Cortex of kidney (tissue), 1 donor: Measurements from ENCODE around the gene PTPRF.

Source experiments
- DNase-seq: peaks from one replicate; lab custom pipeline; 2025; lab: John Stamatoyannopoulos, UW

PTPRF gene

DNA sequence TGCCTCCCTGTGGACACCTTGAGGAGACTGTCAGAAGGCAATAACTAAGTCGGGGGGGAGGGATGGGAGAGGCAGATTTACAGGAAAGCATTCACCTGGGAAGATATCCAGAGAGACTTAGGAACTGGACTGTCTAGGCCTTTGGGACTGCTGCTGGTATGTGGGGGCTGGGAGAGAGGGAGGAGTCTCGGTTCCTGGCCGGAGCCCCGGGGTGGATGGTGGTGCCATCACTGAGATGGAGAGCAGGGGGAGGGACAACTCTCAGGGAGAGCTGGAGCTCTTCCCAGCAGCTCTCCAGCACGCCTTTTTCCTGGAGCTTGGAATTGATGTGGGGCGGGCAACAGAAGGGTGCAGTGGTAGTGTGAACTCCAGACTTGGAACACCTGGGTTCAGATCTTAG lies 22.1 kb downstream of the PTPRF start:
- no peak for DNase-seq

DNA sequence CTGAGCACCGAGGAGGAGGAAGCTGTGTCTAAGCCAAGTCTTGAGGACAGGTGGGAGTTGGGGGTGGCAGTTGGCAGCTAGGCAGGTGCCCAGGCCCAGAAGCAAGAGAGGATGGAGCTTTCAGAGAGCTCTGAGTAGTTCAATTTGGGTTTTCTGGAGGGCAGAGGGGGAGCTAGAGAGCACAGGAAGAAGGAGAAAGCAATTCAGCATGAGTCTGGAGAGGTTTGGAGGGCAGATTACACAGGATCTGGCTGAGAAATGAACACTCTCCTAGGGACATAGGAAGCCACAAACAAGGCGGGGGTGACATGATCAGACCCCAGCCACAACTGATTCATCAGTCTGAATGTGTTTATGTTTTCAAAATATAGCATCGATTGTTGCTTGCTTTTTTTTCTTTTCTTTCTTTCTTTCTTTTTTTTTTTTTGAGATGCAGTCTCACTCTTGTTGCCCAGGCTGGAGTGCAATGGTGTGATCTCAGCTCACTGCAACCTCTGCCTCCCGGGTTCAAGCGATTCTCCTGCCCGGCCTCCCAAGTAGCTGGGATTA lies 23.8 kb downstream of the PTPRF start:
- no peak for DNase-seq

DNA sequence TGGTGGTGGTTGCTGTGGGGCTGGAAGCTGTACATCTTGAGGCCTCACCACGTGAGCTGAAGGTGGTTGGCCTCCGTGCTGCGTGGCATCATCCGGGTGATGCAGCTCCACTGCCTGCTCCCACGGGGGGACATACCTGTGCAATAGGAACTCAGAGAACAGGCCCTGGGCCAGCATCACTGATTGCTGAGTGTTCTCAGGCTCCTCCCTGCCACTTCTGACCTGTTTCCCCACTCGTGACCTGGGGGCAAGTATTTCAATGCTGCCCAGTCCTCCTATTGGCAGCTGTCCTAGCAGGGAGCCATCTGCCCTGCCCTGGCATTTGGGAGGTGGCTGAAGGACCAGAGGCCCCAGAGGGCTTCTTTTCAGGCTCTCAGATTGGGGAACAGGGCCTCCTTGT lies 26.1 kb downstream of the PTPRF start:
- no peak for DNase-seq

DNA sequence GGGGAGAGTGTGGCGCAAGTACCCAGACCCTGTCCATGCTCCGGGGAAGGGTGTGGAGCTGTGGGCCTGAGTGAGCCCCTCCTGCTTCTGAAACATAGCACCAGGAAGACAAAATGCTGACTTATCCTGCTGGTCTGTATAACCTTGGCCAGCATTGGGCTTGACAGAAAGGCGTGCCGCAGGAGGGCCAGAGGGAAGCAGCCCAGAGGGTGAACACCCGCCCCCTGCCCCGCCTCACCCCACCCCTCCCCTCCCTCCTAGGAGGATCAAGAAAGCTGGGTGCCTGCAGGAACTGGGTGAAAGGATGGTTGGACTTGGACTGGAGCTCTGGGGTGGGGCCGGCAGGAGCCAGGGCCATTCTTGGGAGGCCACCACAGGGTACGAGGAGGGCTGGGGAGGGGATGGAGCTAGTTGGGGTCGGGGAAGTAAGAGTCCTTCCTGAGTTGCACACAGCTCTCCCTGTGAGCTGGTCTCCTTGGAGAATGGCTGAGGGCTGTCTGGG lies 27.1 kb downstream of the PTPRF start:
- no peak for DNase-seq

DNA sequence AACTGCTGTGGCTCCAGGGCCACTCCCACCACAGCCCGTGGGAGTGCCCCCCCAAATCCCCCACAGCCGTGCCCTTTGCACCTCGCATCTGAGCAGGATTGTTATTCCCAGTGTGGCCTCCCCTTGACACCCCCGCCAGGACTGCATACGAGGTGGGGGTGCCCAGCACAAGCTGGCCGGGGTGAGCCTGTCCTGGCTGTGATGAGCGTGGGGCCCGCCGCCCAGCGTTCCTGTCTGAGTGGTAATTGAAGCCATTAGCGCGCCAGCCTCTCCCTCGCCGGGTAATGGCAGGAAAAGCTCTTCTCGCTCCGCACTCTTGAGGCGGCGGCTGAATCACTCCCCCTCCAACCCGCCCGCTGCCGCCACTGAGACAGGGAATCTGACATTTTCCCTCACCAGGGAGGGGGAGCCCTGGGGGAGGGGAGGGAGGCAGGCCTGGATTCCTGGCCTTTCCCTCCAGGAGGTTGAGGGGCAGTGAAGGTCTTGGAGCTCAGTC lies 27.7 kb downstream of the PTPRF start:
- no peak for DNase-seq

DNA sequence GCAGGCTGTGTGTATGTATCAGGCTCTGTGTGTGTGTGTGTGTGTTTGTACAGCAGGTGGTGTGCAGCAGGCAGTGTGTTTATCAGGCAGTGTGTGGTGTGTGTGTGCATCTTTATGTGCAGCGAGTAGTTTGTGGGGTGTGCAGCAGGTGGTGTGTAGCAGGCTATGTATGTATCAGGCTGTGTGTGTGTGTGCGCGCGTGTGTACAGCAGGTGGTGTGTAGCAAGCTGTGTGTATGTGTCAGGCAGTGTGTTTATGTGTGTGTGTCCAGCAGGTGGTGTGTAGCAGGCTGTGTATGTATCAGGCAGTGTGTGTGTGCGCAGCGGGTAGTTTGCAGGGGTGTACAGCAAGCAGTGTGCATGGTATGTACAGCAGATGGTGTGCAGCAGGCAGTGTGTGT lies 29.0 kb downstream of the PTPRF start:
- no peak for DNase-seq

DNA sequence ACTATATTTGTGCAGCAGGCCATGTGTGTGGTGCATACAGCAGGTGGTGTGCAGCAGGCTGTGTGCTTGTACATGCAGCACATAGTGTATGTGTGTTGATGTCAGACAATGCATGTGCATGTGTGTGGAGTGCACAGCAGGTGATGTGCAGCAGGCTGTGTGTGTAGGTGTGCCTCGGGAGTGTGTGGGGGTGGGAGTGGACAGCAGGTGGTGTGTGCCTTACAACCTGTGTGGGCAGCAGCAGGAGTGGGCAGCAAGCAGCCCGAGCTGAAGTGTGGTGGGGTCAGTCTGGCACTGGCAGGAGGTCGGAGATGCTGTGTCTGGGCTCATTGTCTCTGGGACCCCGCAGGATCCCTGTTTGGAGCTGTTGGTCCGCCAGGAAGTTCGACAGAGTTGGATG lies 29.6 kb downstream of the PTPRF start:
- DNase-seq: no peak

DNA sequence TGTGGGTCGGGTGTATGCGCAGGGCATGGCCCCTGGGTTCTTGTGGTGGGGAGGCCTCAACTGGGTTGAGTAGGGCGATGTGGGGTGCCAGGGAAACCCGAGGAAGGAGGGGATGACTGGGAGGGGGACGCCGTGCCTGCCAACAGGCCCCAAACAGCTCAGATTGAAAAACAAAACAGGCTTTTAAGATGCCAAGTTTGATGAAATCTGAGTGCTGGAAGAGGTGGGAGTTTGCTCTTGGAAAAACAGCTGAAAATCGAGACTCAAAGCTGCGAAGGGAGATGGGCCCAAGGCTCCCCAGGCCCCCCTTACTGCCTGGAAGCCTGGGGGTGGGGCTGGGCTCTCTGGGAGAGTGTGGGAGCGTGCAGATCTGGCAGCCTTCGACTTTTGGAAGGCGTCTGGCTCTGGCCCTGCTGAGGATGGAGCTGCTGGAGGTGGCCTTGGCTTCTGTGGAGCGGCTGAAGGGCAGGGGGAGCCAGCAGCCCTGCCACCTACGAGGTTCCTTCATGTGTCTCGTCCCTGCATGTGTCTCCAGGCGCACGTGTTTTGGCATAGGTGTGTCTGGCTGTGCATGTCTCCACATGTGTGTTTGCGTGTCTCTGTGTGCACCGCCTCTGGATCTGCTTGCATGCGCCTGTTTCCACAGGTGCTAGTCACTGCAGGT lies 33.3 kb downstream of the PTPRF start:
- no peak for DNase-seq

DNA sequence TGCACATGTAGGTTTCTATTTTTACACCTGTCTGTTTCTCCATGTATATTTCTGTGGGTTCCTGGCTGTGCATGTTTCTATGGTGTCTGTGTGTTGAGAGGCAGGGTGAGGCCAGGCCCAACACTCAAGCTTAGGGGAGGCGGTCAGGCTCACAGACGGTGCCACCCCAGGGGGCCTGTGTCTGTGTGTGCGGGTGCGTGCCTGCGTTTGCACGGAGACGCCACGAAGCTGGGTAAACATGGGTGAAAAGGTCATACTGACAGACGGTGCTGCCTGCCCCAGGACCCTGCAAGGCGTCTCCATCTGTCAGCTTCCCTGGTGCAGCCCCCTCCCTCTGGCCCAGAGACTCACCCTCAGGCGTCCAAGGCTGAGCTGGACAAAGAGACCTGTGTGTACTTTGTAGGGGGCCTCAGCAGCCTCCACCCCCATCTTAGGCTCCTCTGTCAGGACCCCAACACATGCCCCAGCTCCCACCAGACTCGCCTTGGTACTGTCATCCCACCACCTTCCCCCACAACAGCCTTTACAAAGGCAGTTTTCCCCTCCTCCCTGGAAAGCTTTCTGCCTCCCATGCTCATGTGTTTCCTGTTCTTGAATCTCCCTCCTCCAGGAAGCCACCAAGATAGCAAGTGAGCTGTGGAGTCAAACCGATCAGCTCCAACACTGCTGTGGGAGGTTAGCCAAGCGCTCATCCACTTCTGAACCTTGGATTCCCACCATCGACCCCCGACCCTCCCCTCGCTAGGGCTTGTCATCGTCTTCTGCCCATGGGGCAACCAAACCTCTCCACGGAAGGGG lies 34.1 kb downstream of the PTPRF start:
- no peak for DNase-seq

DNA sequence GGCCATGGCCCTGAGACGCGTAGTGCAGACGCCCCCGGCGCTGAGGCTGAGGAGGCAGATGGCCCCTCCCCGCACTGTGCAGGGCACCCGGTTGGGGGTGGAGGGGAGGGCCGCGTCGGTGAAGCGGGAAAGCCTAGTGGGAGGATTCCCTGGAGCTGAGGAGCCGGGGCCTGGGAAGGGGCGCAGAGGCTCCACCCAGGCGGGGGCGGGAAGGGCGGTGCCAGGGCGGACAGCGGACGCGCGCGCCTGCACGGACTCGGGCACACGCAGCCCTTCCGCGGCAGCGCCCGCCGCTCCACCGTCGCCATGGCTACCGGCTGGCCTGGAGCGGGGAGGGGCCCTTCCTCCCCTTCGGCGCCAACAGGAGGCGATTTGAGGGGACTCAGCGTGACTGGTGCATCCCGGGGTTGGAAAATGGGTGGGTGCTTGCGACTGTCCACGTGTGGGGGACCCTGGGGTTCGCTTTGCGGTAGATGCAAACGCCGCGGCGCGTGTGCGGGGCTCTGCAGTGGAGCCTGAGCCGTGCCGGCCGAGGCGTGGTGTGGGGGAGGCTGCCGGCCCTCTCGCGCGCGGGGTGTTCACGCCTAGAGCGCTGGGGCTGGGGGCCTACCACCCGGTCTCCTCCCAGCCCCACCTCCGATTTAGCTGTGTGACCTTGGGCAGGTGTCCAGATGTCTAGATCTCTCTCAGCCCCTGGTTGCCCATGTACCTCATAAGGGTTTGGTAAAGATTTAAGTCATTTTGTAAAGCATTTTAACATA lies 35.1 kb downstream of the PTPRF start:
- no peak for DNase-seq

DNA sequence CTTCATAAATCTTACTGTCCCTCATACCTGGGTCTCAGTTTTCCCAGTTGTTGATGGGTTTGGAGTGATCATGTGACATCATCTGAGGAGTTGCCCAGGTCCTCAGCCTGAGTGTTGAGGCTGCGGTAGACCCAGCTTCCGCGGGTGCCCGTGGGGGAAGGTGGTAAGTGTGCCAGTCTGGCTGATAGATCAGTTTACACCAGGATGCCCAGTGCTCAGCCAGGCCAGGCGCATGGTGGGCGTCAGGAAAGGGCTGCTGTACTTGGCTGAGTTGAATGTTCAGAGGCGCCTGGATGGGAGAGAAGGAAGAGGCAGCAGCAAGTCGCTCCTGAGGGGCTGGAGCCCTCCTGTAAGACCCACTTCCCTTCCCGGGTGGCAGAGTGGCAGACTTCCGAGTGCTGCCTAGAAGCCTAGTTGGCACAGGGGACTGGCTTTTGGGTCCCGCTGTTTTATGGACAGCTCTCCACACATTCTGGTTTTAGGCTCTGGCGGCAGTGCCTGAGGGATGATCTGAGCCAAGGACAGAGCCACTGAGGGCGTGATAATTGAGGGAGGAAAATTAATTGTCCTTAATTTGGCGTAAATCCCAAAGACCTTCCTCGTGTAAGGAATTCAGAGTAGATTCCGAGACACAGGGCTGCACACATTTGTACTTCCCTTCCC lies 35.8 kb downstream of the PTPRF start:
- no peak for DNase-seq

DNA sequence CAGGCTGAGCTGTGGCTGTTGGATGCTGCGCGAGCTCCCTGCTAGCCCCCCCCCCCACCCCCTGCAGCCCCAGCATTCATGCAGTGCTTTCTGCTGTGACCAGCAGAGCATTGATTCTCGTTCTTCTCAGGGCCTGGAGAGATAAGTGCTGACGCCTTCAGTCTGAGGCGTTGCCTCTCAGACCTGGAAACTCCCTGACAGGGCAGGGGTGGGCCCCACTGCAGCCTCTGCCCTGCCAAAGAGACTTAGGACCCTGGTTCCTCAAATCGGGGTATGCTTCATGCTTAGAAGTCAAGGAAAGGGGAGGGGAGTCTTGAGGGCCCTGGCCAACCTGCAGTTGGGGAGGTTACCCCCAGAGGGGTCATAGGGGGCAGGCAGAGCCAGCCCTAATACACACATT lies 38.5 kb downstream of the PTPRF start:
- no peak for DNase-seq

DNA sequence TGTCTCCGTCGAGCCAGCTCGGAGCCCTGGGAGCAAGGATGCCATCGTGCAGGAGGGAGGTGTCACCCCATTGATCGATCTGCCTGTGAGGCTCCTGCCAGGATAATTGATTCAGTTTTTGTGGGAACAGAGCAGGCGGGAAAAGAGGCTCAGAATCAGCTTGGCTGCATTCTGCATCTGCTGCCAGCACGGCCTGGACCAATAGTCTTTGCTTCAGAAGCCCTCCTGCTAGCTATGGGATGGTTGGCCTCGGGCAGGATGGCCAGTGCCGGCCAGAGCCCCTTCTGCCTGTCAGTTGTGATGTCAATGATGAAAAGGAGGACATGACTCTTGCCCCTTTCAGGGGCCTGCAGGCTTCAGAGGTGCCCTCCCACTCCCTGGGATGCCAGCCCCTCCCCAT lies 39.6 kb downstream of the PTPRF start:
- no peak for DNase-seq

DNA sequence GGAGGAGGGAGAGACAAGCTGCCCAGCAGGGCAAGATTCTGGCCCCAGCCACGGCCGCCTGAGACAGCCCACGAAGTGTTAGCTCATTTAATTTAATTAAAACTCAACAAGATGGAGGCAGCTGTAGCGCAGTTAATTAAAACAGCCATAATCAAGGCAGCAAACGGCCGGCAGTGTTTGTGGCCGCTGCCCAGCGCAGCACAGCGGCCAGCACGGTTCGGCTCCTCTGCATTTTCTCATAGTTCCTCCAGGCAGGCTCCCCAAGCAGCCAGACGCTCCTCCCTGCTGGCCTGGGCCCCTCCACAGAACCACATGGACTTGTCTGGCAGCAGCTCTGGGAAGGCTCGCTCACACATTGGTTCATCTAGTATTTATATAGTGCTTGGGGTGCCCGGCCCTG lies 40.0 kb downstream of the PTPRF start:
- DNase-seq: no peak

DNA sequence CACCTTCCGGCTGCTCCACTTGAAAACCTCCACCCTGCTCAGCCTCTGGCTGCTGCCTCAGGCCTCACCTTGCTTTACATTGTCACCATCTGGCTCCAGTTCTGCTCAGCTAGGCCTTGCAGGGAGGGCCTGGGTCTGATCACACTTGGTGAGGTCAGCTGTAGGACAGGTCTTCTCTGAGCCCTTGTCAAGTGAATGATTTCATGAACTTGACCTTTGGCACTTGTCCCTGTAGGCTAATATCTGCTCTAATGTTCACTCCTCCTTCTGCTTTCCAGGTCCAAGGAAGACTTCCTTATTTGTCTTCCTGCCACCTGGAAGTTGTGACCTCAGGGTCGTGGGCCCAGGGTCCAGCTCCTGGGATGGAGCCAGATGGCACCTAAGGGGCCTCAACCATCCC lies 41.4 kb downstream of the PTPRF start:
- no peak for DNase-seq

DNA sequence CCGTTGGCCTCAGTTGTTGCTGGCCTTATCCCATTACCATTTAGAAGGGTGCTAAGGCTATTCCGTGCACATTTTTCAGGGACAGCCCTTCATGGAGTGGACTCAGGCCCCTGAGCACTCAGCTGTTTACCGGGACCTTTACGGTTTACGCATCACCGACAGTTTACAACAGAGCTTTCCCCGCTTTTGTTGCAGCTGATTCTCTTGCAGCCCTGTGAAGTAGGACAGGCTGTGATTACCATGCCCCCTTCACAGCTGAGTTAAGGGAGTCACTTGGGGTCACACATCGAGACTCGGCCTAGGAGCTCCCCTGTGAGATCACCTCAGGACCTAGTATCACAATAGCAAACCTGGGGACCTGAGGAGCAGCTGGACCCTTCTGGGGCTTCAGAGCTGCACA lies 41.9 kb downstream of the PTPRF start:
- DNase-seq: no peak

DNA sequence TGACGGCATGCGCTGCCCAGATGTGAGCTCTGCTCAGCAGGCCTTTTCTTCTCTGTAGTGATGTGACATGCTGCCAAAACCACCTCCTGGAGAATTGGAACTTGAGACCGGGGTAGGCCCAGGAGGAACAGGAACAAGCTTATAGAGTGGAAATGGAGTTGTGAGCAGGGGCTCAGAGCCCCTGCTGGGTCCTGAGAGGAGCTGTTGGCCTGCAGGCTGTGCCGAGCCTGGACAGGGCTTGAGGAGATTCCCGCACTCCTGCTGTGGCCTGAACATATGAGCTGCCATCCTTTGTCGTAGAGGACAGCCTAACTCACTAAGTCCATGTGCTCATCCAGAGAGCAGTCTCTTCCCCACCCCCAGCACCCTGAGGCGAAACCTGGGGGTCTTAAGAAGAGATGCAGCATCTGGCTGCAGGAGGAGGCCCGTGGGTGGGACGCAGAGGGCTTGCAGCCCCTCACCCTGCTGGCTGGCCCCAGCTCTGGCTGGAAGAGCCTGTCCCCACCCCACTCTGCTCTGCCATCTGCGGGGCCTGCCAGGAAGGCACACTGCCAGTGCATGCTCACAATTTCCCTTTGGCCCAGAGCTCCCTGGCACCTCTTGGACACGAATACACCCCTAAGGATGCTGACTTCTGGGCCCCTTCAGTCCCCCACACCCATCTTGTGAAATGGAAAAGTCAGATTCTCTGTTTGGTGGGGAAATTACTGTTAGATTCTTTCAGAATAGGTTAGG lies 42.5 kb downstream of the PTPRF start:
- no peak for DNase-seq

DNA sequence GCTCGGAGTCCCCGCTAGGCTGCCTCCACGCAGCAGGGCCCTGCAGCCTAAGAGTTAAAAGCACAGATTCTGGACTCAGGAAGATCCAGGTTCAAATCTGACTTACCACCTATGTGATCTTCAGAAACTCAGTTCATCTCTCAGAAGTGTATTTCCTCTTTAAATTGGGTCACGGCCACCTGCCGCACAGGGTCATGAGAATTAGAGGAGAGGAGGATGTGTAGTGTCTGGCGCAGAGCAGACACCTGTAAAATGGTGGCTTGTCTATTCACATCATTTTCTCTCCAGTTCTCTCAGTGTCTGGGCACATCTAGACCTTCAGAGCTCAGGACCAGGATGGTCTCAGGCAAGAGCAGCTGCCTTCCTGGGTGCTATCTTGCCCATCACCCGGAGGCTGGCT lies 45.8 kb downstream of the PTPRF start:
- DNase-seq: no peak

DNA sequence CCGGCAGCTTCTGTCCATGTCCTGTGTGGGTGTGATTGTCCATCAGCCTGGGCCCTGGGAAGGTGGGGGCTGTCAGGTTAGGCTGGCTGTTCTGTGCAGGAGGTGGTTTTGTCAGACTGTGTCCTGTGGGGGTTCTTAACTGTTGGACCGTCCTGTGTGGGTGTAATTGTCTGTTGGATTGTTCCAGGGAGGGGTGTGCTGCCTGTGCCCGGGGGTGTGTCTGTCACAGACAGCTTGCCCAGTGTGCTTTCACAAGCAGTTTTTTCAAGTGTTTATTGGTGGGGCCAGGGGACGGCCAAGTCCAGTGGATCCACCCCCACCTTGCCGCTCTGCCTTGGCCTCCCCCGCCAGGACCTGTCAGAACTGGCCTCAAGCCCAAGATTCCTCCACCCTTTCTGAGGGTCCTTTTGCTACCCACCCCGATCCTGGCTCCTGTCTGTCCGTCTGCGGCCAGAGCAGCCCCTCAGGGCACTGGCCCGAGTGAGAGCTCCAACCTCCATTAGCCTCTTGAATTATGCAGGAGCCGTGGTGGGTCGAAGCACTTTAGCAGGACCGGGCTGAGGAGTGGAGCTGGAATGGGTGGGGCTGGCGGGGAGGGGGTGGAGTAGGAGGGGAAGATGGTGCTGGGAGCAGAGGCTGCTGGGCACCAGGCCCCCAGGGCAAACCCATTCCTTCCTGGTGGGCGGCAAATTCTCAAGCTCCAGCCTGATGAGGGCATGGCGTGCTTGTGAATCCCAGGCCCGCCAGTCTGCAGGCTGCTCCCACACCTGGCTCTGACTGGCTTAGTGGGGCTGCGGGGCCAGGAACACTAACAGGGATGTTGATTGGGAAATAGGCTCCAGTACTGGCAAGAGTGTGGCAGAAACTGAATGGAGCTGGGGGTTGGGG lies 47.2 kb downstream of the PTPRF start:
- no peak for DNase-seq

DNA sequence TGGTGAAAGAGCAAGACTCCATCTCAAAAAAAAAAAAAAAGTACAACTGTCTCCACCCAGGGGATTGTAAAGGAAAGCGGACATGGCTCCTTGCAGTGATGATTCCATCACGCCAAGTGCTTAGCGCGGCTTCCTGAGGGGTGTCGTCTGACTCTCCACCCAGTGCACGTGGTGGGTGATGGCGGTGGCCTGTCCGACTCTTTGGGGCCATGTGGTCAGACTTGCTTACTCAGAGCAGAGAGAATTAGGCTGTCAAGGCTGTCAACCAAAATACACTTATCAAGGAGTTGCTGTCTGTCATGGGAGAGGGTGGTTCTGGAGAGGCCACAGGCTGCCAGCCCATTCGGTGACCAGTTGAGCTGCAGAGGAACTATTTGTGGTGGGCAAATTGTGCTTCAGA lies 49.4 kb downstream of the PTPRF start:
- no peak for DNase-seq
